Trophoblast cell (in vitro differentiated cells and primary cell): ENCODE data around the gene KCND3.

ENCODE experiments used
- DNase-seq, 2 donors: peaks; one replicate each; pipeline ENCODE4 v3.0.0-alpha.2; 2016
- H2AFZ ChIP-seq: 2 replicates; pipeline ENCODE4 v1.6.1; 2013; ENCODE audit warnings: low read length, moderate library complexity, mild to moderate bottlenecking; ENCODE audit not compliant: insufficient read depth, poor library complexity
- H2AK5ac ChIP-seq: 2 replicates; pipeline ENCODE4 v1.6.1; 2013; ENCODE audit warnings: mild to moderate bottlenecking, low read length
- H2BK120ac ChIP-seq: 2 replicates; pipeline ENCODE4 v1.6.1; 2013; ENCODE audit warnings: low read length, mild to moderate bottlenecking, moderate library complexity; ENCODE audit not compliant: insufficient read depth, poor library complexity
- H2BK12ac ChIP-seq: 2 replicates; pipeline ENCODE4 v1.6.1; 2013; ENCODE audit warnings: mild to moderate bottlenecking, low read length, moderate library complexity
- H2BK5ac ChIP-seq: 2 replicates; pipeline ENCODE4 v1.6.1; 2013; ENCODE audit warnings: low read length, low read depth, moderate library complexity, mild to moderate bottlenecking; ENCODE audit not compliant: poor library complexity
- H3K14ac ChIP-seq: 2 replicates; pipeline ENCODE4 v1.6.1; 2013; ENCODE audit warnings: mild to moderate bottlenecking, low read length
- H3K18ac ChIP-seq: 2 replicates; pipeline ENCODE4 v1.6.1; 2013; ENCODE audit warnings: mild to moderate bottlenecking, low read length
- H3K23ac ChIP-seq: 2 replicates; pipeline ENCODE4 v1.6.1; 2013; ENCODE audit warnings: low read length
- H3K27ac ChIP-seq: 2 replicates; pipeline ENCODE4 v1.5.1; 2013; ENCODE audit warnings: low read depth, mild to moderate bottlenecking, inconsistent platforms, low read length, moderate library complexity
- H3K27me3 ChIP-seq: 2 replicates; pipeline ENCODE4 v1.6.1; 2013; ENCODE audit warnings: inconsistent platforms, mild to moderate bottlenecking, low read length, moderate library complexity; ENCODE audit not compliant: insufficient read depth
- H3K36me3 ChIP-seq, 2 experiments: 1 replicate in 1 of 2; 2 replicates in 1 of 2; pipeline ENCODE4 v1.6.1; 2013; ENCODE audit warnings: low read length in 2 of 2, mild to moderate bottlenecking in 2 of 2, moderate library complexity in 1 of 2; ENCODE audit not compliant: insufficient read depth in 2 of 2, control insufficient read depth in 1 of 2
- H3K4ac ChIP-seq: 2 replicates; pipeline ENCODE4 v1.6.1; 2013; ENCODE audit warnings: low read depth, mild to moderate bottlenecking, low read length, moderate library complexity
- H3K4me1 ChIP-seq, 2 experiments: 1 replicate in 1 of 2; 2 replicates in 1 of 2; pipeline ENCODE4 v1.6.1; 2013; ENCODE audit warnings: low read length in 2 of 2, mild to moderate bottlenecking in 2 of 2, moderate library complexity in 1 of 2; ENCODE audit not compliant: insufficient read depth in 2 of 2, control insufficient read depth in 1 of 2
- H3K4me2 ChIP-seq: 2 replicates; pipeline ENCODE4 v1.6.1; 2013; ENCODE audit warnings: inconsistent platforms, mild to moderate bottlenecking, low read length, moderate library complexity
- H3K4me3 ChIP-seq: 2 replicates; pipeline ENCODE4 v1.5.1; 2013; ENCODE audit warnings: mild to moderate bottlenecking, low read depth, low read length, inconsistent platforms
- H3K79me1 ChIP-seq: one replicate; pipeline ENCODE4 v1.6.1; 2013; ENCODE audit warnings: low read length
- H3K79me2 ChIP-seq: 2 replicates; pipeline ENCODE4 v1.6.1; 2013; ENCODE audit warnings: low read length, mild to moderate bottlenecking; ENCODE audit not compliant: control insufficient read depth, insufficient read depth, poor library complexity
- H3K9ac ChIP-seq: 2 replicates; pipeline ENCODE4 v1.6.1; 2013; ENCODE audit warnings: mild to moderate bottlenecking, low read length
- H3K9me3 ChIP-seq: 2 replicates; pipeline ENCODE4 v1.6.1; 2013; ENCODE audit warnings: low read depth, mild to moderate bottlenecking, control low read depth, inconsistent platforms, low read length; ENCODE audit not compliant: insufficient read depth
- H4K12ac ChIP-seq: 2 replicates; pipeline ENCODE4 v1.6.1; 2013; ENCODE audit warnings: low read depth, mild to moderate bottlenecking, low read length, moderate library complexity
- H4K8ac ChIP-seq: 2 replicates; pipeline ENCODE4 v1.6.1; 2013; ENCODE audit warnings: low read depth, mild to moderate bottlenecking, low read length, moderate library complexity
- H4K91ac ChIP-seq: one replicate; pipeline ENCODE4 v1.6.1; 2013; ENCODE audit warnings: low read depth, mild to moderate bottlenecking, low read length, moderate library complexity
- WGBS: extraction: QIAGEN DNeasy Blood & Tissue Kit; methylation state at CpG from one replicate; pipeline ENCODE4 v1.1.7; 2013; ENCODE audit warnings: missing lambda C conversion rate; ENCODE audit not compliant: insufficient read length, insufficient coverage; ENCODE audit errors: extremely low coverage; 5-methylcytosine and 5-hydroxymethylcytosine counted together

KCND3 gene

GRCh38 chr1:111792249-111792648, 197.2 kb downstream of the KCND3 start:
- no peak overlapping the region for H4K8ac ChIP-seq
- H3K4me3 ChIP-seq: no peak overlapping the region
- DNase-seq: no peak
- H2BK12ac ChIP-seq: no peak overlapping the region
- H3K27me3 ChIP-seq: no peaks in the 10 kb centered on the region
- no peak overlapping the region for H3K14ac ChIP-seq
- no peak overlapping the region for H3K9ac ChIP-seq
- no peak overlapping the region for H3K4ac ChIP-seq
- H3K18ac ChIP-seq: no peak overlapping the region
- no peak overlapping the region for H3K4me2 ChIP-seq
- H2BK120ac ChIP-seq: no peak overlapping the region
- no peak overlapping the region for H2AK5ac ChIP-seq
- no peak overlapping the region for H3K27ac ChIP-seq
- H4K91ac ChIP-seq: no peak overlapping the region
- no peak overlapping the region for H4K12ac ChIP-seq
- no peaks in the 10 kb centered on the region for H3K4me1 ChIP-seq
- no peak overlapping the region for H2AFZ ChIP-seq
- no peaks in the 10 kb centered on the region for H3K79me2 ChIP-seq
- no peaks in the 10 kb centered on the region for H3K79me1 ChIP-seq
- no peaks in the 10 kb centered on the region for H3K36me3 ChIP-seq
- no peak overlapping the region for H2BK5ac ChIP-seq
- WGBS: no CpG with 5 or more reads among the region's 5 CpGs
- peaks cover 2% of the 10 kb centered on the region for H3K9me3 ChIP-seq
- no peak overlapping the region for H3K23ac ChIP-seq

- Histone ChIP-seq H3K79me2 (no peaks in the 10 kb centered on the region), H3K36me3 (no peaks in the 10 kb centered on the region), H4K91ac (no peak overlapping the region), H3K9ac (no peak overlapping the region), H2BK12ac (no peak overlapping the region), H2BK5ac (no peak overlapping the region), H3K27me3 (no peaks in the 10 kb centered on the region), H3K4ac (no peak overlapping the region), H3K4me2 (no peak overlapping the region), H2BK120ac (no peak overlapping the region), H4K12ac (no peak overlapping the region), H3K79me1 (no peaks in the 10 kb centered on the region), H2AK5ac (no peak overlapping the region), H3K9me3 (peaks cover 2% of the 10 kb centered on the region), H3K4me1 (no peaks in the 10 kb centered on the region), H2AFZ (no peak overlapping the region), H3K4me3 (no peak overlapping the region), H3K23ac (no peak overlapping the region), H3K14ac (no peak overlapping the region), H3K27ac (no peak overlapping the region), H4K8ac (no peak overlapping the region), H3K18ac (no peak overlapping the region)
- WGBS: no CpG with 5 or more reads among the region's 6 CpGs
- DNase-seq: no peak
Measured at GRCh38 chr1:111791776-111792175, 197.7 kb downstream of the KCND3 start.

- no peaks in the 10 kb centered on the region for H3K27me3 ChIP-seq
- H3K9me3 ChIP-seq: no peaks in the 10 kb centered on the region
- no peaks in the 10 kb centered on the region for H3K36me3 ChIP-seq
- H3K4me1 ChIP-seq: no peaks in the 10 kb centered on the region
- H3K18ac ChIP-seq: no peak overlapping the region
- H2BK12ac ChIP-seq: no peak overlapping the region
- H3K79me2 ChIP-seq: no peaks in the 10 kb centered on the region
- H3K79me1 ChIP-seq: no peaks in the 10 kb centered on the region
- H3K4me3 ChIP-seq: no peak overlapping the region
- no peak for DNase-seq
- no peak overlapping the region for H3K14ac ChIP-seq
- H3K4me2 ChIP-seq: no peak overlapping the region
- H2AK5ac ChIP-seq: no peak overlapping the region
- no CpG with 5 or more reads among the region's 2 CpGs for WGBS
- no peak overlapping the region for H4K91ac ChIP-seq
- H3K23ac ChIP-seq: no peak overlapping the region
- H3K4ac ChIP-seq: no peak overlapping the region
- no peak overlapping the region for H2AFZ ChIP-seq
- H4K12ac ChIP-seq: no peak overlapping the region
- H2BK120ac ChIP-seq: no peak overlapping the region
- H3K9ac ChIP-seq: no peak overlapping the region
- no peak overlapping the region for H2BK5ac ChIP-seq
- H3K27ac ChIP-seq: no peak overlapping the region
- no peak overlapping the region for H4K8ac ChIP-seq
Measured at GRCh38 chr1:111789666-111790316, 199.7 kb downstream of the KCND3 start.

DNA sequence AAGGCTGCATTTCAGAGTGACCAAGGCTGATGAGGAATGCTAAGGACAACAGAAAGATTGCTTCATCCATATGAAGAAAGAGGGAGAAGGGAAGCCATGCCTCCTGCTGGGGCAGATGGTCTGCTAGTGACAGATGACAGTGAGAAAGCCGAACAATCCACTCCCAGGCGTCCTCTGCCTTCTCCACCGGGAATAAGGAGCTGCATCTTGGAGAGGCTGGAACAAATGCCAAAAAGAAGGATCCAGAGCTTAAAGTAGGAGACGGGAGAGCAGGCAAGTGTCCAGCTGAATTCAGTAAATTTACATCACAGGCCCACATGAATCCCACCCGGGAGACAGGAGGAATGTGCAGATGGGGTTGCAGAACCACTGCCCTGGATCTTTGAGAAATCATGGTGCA, 200.3 kb downstream of the KCND3 start:
- WGBS: no CpG with 5 or more reads among the region's 5 CpGs
- H3K23ac ChIP-seq: no peak overlapping the region

More for the DNA sequence above, 200.3 kb downstream of the KCND3 start:
- Histone ChIP-seq H3K4ac (no peak overlapping the region), H2BK12ac (no peak overlapping the region), H4K91ac (no peak overlapping the region), H2BK120ac (no peak overlapping the region), H3K9ac (no peak overlapping the region), H3K79me2 (no peaks in the 10 kb centered on the region), H3K18ac (no peak overlapping the region), H3K4me1 (no peaks in the 10 kb centered on the region), H3K4me3 (no peak overlapping the region), H3K9me3 (no peaks in the 10 kb centered on the region), H2AFZ (no peak overlapping the region), H3K14ac (no peak overlapping the region), H3K4me2 (no peak overlapping the region), H3K36me3 (no peaks in the 10 kb centered on the region), H4K12ac (no peak overlapping the region), H3K27ac (no peak overlapping the region), H2AK5ac (no peak overlapping the region), H4K8ac (no peak overlapping the region), H3K79me1 (no peaks in the 10 kb centered on the region), H3K27me3 (no peaks in the 10 kb centered on the region), H2BK5ac (no peak overlapping the region)
- DNase-seq: no peak
